HepG2 (cell line): ENCODE measurements around the gene VPS54. TPM values are rescaled to one million over a fixed set of nuclear protein-coding genes. Genes with fewer than 3 reads are reported as not detected.
A peak's percentile ranks its signal among the peaks of the same experiment; 100 is the strongest.

ENCODE experiments used
- E2F5 ChIP-seq: sonication (generic); formaldehyde crosslinking; conservative IDR thresholded peaks from 2 replicates; pipeline ENCODE4 v1.4.0; 2020; ENCODE audit warnings: missing genetic modification reagents
- EEA1 ChIP-seq: sonication (generic); formaldehyde crosslinking; IDR thresholded peaks from 2 replicates; pipeline ENCODE4 v1.5.1; 2020; ENCODE audit warnings: mild to moderate bottlenecking, missing genetic modification reagents, borderline replicate concordance
- ELF3 ChIP-seq: IDR thresholded peaks from 2 replicates; pipeline ENCODE4 v1.6.1; 2016; ENCODE audit warnings: missing genetic modification reagents, missing compliant biosample characterization
- ELF4 ChIP-seq: sonication (generic); formaldehyde crosslinking; IDR thresholded peaks from 2 replicates; pipeline ENCODE4 v1.5.0; 2020; ENCODE audit warnings: missing genetic modification reagents, mild to moderate bottlenecking, moderate library complexity, borderline replicate concordance
- ETV5 ChIP-seq: IDR thresholded peaks from 2 replicates; pipeline ENCODE4 v1.6.1; 2018; ENCODE audit warnings: missing biosample characterization, missing genetic modification reagents, inconsistent platforms, borderline replicate concordance
- HMGXB3 ChIP-seq: sonication (generic); formaldehyde crosslinking; IDR thresholded peaks from 2 replicates; pipeline ENCODE4 v1.4.0; 2020; ENCODE audit warnings: missing genetic modification reagents, borderline replicate concordance
- HNRNPLL ChIP-seq: fragments of 200-400 bp; formaldehyde crosslinking; IDR thresholded peaks from 2 replicates; pipeline ENCODE4 v1.6.1; 2017; ENCODE audit warnings: mild to moderate bottlenecking, low read depth, low read length; ENCODE audit not compliant: poor library complexity, severe bottlenecking
- KDM1A ChIP-seq: IDR thresholded peaks from 2 replicates; pipeline ENCODE4 v1.6.1; 2016; ENCODE audit warnings: missing compliant biosample characterization
- KDM6A ChIP-seq: IDR thresholded peaks from 2 replicates; pipeline ENCODE4 v1.6.1; 2016; ENCODE audit warnings: low read depth
- LBX2 ChIP-seq: sonication (generic); formaldehyde crosslinking; IDR thresholded peaks from 2 replicates; pipeline ENCODE4 v1.5.0; 2020; ENCODE audit warnings: missing genetic modification reagents, mild to moderate bottlenecking, borderline replicate concordance
- MEF2D ChIP-seq: sonication (generic); formaldehyde crosslinking; IDR thresholded peaks from 2 replicates; pipeline ENCODE4 v1.5.1; 2020; ENCODE audit warnings: mild to moderate bottlenecking, missing genetic modification reagents
- PATZ1 ChIP-seq: sonication (generic); formaldehyde crosslinking; IDR thresholded peaks from 2 replicates; pipeline ENCODE4 v1.4.0; 2020; ENCODE audit warnings: missing genetic modification reagents
- SMAD3 ChIP-seq: sonication (generic); formaldehyde crosslinking; IDR thresholded peaks from 2 replicates; pipeline ENCODE4 v1.4.0; 2020; ENCODE audit warnings: missing genetic modification reagents
- TSC22D2 ChIP-seq: sonication (generic); formaldehyde crosslinking; IDR thresholded peaks from 2 replicates; pipeline ENCODE4 v1.5.1; 2020; ENCODE audit warnings: missing genetic modification reagents, mild to moderate bottlenecking, borderline replicate concordance
- ZNF34 ChIP-seq: sonication (generic); formaldehyde crosslinking; IDR thresholded peaks from 2 replicates; pipeline ENCODE4 v1.4.0; 2020; ENCODE audit warnings: mild to moderate bottlenecking, missing genetic modification reagents, borderline replicate concordance
- ZNF572 ChIP-seq: sonication (generic); formaldehyde crosslinking; IDR thresholded peaks from 2 replicates; pipeline ENCODE4 v1.5.1; 2020; ENCODE audit warnings: mild to moderate bottlenecking, missing genetic modification reagents
- ZSCAN5A ChIP-seq: sonication (generic); formaldehyde crosslinking; IDR thresholded peaks from 2 replicates; pipeline ENCODE4 v1.8.0; 2022; ENCODE audit warnings: mild to moderate bottlenecking, missing genetic modification reagents, borderline replicate concordance
- polyA plus RNA-seq, 8 experiments: library from polyadenylated mRNA; depleted of rRNA in 3 of 8; stranded (reverse) in 7 of 8; unstranded in 1 of 8; fragments of >200 nt; fragmentation: Illumina TruSeq in 4 of 8; extraction: Trizol in 4 of 8; gene quantifications; 2 replicates each; pipeline versions ENCODE4 v1.2.1 to v1.2.3, GENCODE V29; 2011 to 2016; ENCODE audit warnings: low read depth in 4 of 8, missing spikeins in 1 of 8, mixed read lengths in 1 of 8; ENCODE audit not compliant: insufficient read depth in 1 of 8
- total RNA-seq, 5 experiments: library from RNA; depleted of rRNA; stranded (reverse); fragments of >200 nt; fragmentation: Illumina TruSeq; extraction: Trizol; gene quantifications; 2 replicates each; pipeline ENCODE4 v1.2.3, GENCODE V29; 2016; ENCODE audit warnings: low read depth in 1 of 5

Gene VPS54
- total and polyA plus RNA-seq, 2 of the 13 experiments (the other 11 are each of a cell fraction or from before 2014, with no cell fraction given), result 64.7 to 77.5 TPM

GRCh38 chr2:63981702-63982103 lies 37.5 kb downstream of the VPS54 start (continued):
- TF ChIP-seq KDM1A (CRISPR knock-in tag), result no peak
- TF ChIP-seq SMAD3 (CRISPR knock-in tag), result peak; percentile 75; the same call in 1 of the 2 replicates
- TF ChIP-seq ETV5 (CRISPR knock-in tag), result no peak; the same call in 1 of the 2 replicates
- TF ChIP-seq HMGXB3, result peak; percentile 70; the same call in 1 of the 2 replicates
- TF ChIP-seq MEF2D, result 0 out of 2 replicates have a peak, but pooled peaks have one; percentile 36
- no peak for TF ChIP-seq PATZ1 (CRISPR knock-in tag)
- no peak for TF ChIP-seq HNRNPLL
- no peak for TF ChIP-seq ZNF34
- no peak for TF ChIP-seq E2F5 (CRISPR knock-in tag)
- TF ChIP-seq EEA1 (CRISPR knock-in tag), result no peak
- TF ChIP-seq TSC22D2, result no peak
- peak; percentile 47; the same call in 1 of the 2 replicates for TF ChIP-seq ELF3 (CRISPR knock-in tag)
- TF ChIP-seq ZSCAN5A, result 0 out of 2 replicates have a peak, but pooled peaks have one; percentile 39
- TF ChIP-seq LBX2 (CRISPR knock-in tag), result no peak
- 0 out of 2 replicates have a peak, but pooled peaks have one; percentile 11 for TF ChIP-seq KDM6A (CRISPR knock-in tag)
- TF ChIP-seq ELF4 (CRISPR knock-in tag), result no peak
- TF ChIP-seq ZNF572, result no peak
